ENCODE results near the gene UQCR10. TPM values are rescaled to one million over a fixed set of nuclear protein-coding genes. Genes with fewer than 3 reads are reported as not detected.

UQCR10 gene
- total RNA-seq, 1 donor = 52.1 TPM

- H3K4me1 ChIP-seq (ENCODE audit: insufficient read depth, low read length) = no peaks in the 10 kb centered on the region
- no peaks in the 10 kb centered on the region for H4K20me1 ChIP-seq (ENCODE audit: insufficient read depth, low read length)
- no peak within 1 kb of the TSS for H2AFZ ChIP-seq (ENCODE audit: low read length)
- H3K36me3 ChIP-seq (ENCODE audit: insufficient read depth, low read length) = no peaks in the 10 kb centered on the region
- no peak for TF ChIP-seq CTCF (IDR thresholded peaks at IDR 0.05; ENCODE audit: extremely low read depth, low read depth, low read length)
- no peak within 1 kb of the TSS for H3K4me3 ChIP-seq (ENCODE audit: insufficient read depth, low read length)
- no peak for DNase-seq (ENCODE audit: insufficient read length, low spot score, missing footprints)
- H3K27ac ChIP-seq (ENCODE audit: low read depth, low read length) = no peak within 1 kb of the TSS
- no peak within 1 kb of the TSS for H3K4me2 ChIP-seq (ENCODE audit: insufficient read depth, low read length)
- H3K9me3 ChIP-seq (ENCODE audit: low read depth, low read length) = no peaks in the 10 kb centered on the region
- no peaks in the 10 kb centered on the region for H3K79me2 ChIP-seq (ENCODE audit: insufficient read depth, low read length)
- H3K27me3 ChIP-seq (ENCODE audit: insufficient read depth, low read length) = peaks cover 43% of the 10 kb centered on the region
Observed at GRCh38 chr22:29719899-29720645, 47.1 kb upstream of the UQCR10 start, which contains the start of gene CABP7. Gene CABP7 (plus strand): TSS chr22:29720003. CDS start chr22:29720425, 422 bp downstream.

GRCh38 chr22:29720811-29721323 lies 46.3 kb upstream of the UQCR10 start:
- no peak overlapping the region for H3K4me2 ChIP-seq (ENCODE audit: insufficient read depth, low read length)
- H3K9me3 ChIP-seq (ENCODE audit: low read depth, low read length) = no peaks in the 10 kb centered on the region
- no peak overlapping the region for H3K4me3 ChIP-seq (ENCODE audit: insufficient read depth, low read length)
- H3K79me2 ChIP-seq (ENCODE audit: insufficient read depth, low read length) = no peaks in the 10 kb centered on the region
- no peak overlapping the region for H2AFZ ChIP-seq (ENCODE audit: low read length)
- H3K27ac ChIP-seq (ENCODE audit: low read depth, low read length) = no peak overlapping the region
- no peak for DNase-seq (ENCODE audit: insufficient read length, low spot score, missing footprints)
- no peaks in the 10 kb centered on the region for H4K20me1 ChIP-seq (ENCODE audit: insufficient read depth, low read length)
- no peaks in the 10 kb centered on the region for H3K36me3 ChIP-seq (ENCODE audit: insufficient read depth, low read length)
- H3K27me3 ChIP-seq (ENCODE audit: insufficient read depth, low read length) = peaks cover 43% of the 10 kb centered on the region
- no peaks in the 10 kb centered on the region for H3K4me1 ChIP-seq (ENCODE audit: insufficient read depth, low read length)
- no peak for TF ChIP-seq CTCF (IDR thresholded peaks at IDR 0.05; ENCODE audit: extremely low read depth, low read depth, low read length)

- H3K27me3 ChIP-seq (ENCODE audit: insufficient read depth, low read length) = peaks cover 37% of the 10 kb centered on the region
Observed at GRCh38 chr22:29722151-29722550, 45.0 kb upstream of the UQCR10 start.

More at GRCh38 chr22:29722151-29722550, 45.0 kb upstream of the UQCR10 start:
- H2AFZ ChIP-seq (ENCODE audit: low read length) = no peak overlapping the region
- no peaks in the 10 kb centered on the region for H4K20me1 ChIP-seq (ENCODE audit: insufficient read depth, low read length)
- no peaks in the 10 kb centered on the region for H3K9me3 ChIP-seq (ENCODE audit: low read depth, low read length)
- H3K79me2 ChIP-seq (ENCODE audit: insufficient read depth, low read length) = no peaks in the 10 kb centered on the region
- no peaks in the 10 kb centered on the region for H3K36me3 ChIP-seq (ENCODE audit: insufficient read depth, low read length)
- H3K4me2 ChIP-seq (ENCODE audit: insufficient read depth, low read length) = no peak overlapping the region
- DNase-seq (ENCODE audit: insufficient read length, low spot score, missing footprints) = peak; percentile 84
- TF ChIP-seq CTCF (IDR thresholded peaks at IDR 0.05; ENCODE audit: extremely low read depth, low read depth, low read length) = no peak
- no peak overlapping the region for H3K27ac ChIP-seq (ENCODE audit: low read depth, low read length)
- no peaks in the 10 kb centered on the region for H3K4me1 ChIP-seq (ENCODE audit: insufficient read depth, low read length)
- H3K4me3 ChIP-seq (ENCODE audit: insufficient read depth, low read length) = no peak overlapping the region

Data from osteoblast (primary cell).